Activated CD4-positive, alpha-beta T cell treated with anti-CD3 and anti-CD28 coated beads, Interleukin-2, amount 50 U/mL, for 4 hours (primary cell): ENCODE data around the gene CFAP161.
"Not testable (repeated sequence)": the region's sequence is repeated elsewhere in the genome, so short reads cannot be mapped to it uniquely, and the experiment has no call there.

Experiments
- DNase-seq, 2 experiments: peaks; one replicate each; pipeline ENCODE4 v3.0.0-alpha.2; 2020

Gene CFAP161

DNA sequence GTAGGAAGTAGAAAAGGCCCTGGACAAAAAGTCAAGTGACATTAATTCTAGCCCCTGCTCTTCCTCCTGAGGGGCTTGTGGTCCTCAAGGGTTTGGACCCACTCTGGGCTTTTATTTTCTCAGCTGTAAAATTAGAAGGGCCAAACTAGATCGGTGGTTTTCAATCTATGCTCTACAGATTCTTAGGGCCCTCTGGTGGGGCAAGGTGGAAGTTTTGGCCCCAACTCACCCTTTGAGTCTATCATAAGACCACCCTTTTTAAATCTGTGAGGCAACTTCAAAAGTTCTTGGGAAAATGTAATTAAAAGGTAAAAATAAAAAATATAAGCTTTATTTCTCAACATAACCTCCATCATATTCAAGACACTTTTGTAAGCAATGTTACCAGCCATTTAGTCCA lies 25.6 kb upstream of the CFAP161 start:
- no peak for DNase-seq

DNA sequence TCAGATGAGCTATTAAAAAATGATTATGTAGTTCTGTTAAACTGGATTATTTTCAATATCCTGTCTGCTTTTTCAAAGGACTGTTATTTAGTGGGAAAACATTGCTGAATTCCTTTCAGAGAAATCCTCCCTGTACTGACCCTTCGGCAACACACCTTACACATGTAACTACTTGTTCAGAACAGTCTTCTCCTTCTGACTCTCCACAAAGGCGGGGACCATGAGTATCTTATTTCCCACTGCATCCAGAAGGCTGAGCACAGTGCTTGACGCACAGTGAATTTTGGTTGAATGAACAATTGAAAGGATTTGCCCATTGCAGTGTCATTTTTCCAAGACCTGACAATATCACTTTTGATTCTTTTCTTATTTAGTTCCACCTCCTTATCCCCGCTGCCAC lies 23.1 kb upstream of the CFAP161 start:
- no peak for DNase-seq

DNA sequence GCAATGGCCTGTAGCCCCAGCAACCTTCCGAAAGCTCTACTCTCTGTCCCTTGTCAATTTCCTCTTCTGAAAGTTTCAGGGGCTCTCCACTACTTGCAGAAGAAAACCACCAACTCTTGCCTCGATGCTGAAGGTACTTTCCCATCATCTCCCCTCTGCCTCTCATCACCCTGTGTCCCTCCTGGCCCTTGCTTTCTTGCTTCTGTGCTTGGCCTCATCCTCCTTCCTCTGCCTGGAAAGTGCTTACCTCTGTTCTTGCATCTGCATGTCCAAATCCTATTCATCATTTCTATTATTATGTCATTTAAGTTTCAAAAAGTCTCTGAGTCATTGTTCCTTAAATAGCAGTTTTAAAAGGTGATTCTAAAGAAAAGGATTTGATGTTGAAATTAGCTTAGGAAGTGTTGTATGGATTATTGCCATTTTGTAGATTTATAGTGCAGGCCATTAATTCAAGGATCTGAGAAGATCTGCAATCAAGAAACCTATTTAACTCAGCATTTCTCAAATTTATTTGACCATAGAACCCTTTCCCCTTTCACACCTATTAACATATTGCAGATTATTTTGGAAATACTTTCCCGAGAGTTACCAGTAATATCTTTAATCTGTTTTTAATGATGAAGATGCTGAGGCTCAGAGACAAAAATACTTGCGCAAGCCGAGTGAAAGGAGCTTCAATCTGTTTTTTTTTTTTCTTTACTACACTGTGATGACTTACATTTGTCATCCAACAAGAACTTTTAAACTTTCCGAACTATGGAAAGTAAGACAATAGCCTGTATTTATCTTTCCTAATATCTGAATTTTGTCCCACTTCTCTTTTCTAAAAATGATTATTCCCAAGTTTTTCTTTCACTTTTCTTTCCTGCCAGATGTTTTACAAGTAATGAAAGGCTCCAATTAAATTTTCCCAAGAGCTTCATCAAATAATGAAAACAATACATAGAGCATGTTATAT lies 22.3 kb upstream of the CFAP161 start:
- no peak for DNase-seq

DNA sequence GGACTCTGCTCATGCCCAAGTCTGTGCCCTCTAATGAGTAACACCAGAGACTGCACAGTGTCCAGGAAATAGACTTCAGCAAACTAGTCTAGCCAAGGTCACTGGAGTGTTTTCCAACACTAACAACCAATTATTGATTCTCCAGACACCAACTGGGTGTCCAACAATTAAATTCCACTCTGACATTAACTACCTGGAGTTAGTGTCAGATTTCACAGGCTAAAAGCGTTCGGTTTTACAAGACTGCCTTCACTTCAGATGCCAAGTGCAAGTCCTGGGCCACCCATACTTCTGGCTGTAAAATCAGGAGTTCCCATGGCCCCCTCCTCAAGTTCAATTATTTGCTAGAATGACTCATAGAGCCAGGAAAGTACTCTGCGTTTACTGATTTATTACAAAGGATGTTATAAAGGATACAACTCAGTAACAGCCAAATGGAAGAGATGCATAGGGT lies 20.8 kb upstream of the CFAP161 start:
- no peak for DNase-seq

DNA sequence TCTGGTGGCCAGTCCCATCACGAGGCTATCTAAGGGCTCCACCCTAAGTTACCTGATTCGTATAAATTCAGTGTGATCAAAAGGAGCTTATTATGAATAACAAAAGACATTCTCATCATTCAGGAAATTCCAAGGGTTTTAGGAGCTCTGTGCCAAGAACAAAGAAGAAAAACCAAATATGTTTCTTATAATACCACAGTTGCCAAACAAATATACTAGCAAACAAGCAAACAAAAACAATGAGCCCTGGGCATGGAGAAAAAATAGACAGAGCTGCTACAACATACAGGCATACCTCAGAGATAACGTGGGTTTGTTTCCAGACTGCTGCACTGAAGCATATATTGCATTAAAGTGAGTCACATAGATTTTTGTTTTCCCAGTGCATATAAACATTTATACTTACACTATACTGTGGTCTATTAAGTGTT lies 20.2 kb upstream of the CFAP161 start:
- DNase-seq: no peak

DNA sequence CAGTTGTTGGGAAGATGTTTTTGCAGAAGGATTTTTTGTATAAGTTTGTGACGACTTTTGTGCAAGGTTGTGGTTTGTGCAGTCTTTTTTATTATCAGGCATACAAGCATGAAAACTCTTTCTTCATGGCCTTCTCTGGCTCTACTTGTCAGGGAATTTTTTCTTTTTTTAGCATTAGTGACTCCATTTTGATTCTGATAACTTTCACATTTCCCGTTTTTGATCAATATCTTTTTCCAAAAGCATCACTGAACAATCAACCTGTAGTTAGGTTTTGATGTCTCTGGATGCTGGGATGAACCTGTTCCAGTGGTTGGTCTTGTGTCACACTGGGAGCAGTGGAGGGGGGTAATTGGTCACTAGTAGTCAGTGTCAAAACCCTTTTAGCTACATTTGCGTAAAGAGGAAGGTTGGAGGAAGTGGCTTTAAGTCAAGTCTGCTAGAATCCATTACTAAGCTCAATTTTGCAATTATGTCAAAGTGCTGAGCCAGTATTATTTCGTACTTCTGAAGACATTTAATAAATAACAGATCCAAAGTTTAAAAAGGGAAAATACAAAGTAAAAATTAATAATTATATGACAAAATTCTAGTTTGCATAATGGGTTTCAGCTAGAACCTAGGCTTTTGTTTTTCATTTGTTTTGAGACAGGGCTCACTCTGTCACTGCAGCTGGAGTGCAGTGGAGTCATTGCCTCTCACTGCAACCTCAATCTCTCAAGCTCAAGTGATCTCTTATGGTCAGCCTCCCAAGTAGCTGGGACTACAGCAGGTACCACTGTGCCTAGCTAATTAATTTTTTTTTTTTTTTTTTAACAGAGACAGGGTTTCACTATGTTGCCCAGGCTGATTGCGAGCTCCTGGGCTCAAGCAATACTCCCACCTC lies 18.8 kb upstream of the CFAP161 start:
- DNase-seq: no peak

DNA sequence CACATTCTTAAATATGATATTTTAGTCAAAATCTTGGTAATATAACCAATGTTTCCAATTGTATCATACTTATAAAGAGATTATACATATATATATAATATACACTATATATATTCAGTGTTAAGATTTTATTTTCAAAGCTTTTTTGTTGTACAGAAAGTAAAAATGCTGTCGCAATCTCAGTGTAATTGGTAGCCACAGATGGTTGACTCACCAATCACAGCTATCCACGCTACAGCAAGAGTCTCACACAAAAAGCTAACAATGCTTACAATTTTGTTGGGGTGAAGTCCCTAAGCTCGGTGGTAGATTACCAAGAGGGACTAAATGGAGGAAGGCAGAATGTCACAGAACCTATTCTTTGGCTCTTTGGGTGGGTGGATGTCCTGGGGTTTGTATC lies 16.9 kb upstream of the CFAP161 start:
- no peak for DNase-seq

DNA sequence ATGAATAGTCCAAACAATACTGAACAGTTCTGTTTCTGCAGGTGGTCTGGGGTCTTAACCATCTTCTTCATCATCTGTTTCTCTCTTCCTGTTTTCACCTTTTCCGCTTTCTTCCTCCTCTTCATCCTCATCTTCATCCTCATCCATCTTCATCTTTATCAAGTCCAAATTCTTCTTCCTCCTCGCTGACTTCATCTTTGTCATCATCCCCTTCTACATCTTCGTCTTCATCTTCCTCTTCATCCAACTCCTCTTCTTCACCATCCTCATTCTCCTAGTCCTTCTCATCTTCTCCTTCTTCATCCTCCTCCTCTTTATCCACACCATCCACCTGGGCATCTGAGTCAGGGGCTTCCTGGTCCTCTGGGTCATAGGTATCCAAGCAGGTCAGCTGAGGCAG lies 16.5 kb upstream of the CFAP161 start:
- DNase-seq: no peak

DNA sequence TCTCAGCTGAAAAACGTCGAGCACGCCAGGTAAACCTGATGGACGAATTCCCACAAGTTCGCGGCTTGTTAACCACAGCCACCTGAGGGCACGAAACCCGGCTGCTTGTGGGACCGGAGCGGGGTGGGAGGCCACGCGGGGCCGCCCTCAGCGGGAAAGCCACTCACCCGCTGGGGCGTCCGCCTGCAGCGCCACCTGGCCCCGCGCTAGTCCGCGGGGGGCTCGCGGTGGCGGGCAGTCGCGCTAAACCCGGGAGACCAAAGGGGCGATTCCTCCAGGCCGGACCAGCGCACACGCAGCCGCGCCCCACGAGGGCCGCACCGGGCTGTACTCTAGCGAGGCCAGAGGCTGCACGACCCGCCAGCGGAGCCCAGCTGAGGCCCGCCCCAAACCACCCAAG lies 15.7 kb upstream of the CFAP161 start:
- DNase-seq: no peak

DNA sequence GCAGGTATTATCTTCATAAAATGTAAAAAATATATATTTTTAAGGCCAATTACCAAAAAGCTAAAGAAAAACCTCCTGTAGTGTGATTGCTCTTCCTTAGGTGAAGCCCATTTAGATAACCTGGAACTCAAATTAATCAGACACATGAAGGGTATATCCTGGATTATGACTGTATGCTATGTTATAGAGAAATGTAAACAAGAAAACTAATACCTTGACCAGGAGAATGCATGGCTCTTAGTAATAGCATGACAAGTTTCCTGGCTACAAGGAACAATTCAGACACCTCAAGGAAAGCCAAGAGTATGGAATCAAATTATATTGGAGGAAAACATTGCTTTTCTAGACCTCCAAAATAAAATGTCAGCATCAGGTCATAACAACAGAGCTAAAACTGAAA lies 14.0 kb upstream of the CFAP161 start:
- no peak for DNase-seq

DNA sequence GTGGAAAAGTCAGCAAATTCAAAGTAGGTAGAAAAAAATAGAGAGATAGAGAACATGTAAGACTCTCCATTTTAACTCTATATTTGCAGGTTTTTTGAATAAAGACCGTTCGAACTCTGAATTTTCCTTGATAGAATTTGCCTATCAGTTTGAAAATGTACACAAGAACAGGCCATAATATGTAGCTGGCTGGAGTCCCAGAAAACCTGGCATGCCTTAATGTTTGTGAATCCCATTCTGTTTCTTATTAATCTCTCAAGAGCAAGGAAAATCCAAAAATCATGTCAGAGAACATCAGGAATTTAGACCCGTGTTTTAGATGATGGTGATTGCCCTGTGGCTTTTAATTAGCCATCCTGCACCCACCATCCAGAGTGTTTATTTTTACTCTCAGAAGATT lies 7.2 kb upstream of the CFAP161 start:
- no peak for DNase-seq

DNA sequence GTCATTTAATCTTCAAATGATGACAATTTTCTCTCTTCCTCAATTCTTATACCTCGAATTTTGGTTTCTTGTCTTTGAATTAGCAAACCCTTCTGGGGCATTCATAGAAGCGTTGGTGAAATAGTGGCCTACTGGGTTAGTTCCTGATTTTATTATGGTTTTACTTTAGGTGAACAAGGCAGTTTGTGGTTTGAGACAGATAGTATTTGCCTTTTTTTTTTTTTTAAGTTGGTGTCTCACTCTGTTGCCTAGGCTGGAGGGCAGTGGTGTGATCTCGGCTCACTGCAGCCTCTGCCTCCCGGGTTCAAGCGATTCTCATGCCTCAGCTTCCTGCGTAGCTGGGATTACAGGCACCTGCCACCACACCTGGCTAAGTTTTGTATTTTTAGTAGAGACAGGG lies 7.4 kb downstream of the CFAP161 start:
- not testable (repeated sequence) for DNase-seq

DNA sequence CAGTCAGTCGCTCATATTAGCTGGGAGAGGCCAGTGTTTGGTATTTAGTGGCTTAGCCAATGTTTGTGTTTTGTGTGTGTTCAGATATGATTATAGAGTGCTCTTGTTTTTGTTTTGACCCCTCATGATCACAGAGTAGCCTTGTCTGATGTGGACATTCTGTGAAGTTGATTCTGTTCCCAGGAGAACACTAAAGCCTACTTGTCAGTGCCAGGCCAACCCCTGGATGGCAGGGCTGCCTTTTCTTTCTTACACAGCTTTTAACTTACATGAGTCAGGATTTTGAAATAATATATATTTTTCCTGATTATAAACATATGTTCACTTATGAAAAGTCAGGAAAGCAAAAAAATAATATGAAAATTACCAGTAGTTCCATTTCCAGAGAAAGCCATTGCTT lies 11.9 kb downstream of the CFAP161 start:
- DNase-seq: no peak

DNA sequence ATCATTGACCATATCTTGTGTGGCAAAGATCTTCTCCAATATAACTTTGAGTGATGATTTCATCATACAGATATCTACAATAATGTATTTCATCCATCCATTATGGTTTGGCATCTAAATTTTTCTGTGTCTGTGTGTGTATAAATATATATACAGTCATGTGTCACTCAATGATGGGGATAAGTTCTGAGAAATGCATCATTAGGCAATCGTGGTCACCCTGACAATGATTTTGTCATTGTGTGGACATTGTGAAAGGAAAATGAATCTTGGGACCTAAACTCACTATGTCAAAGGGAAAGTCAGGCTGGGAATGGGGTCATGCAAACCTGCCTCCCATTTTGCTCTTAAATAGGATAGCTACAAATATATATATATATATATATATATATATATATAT lies 12.4 kb downstream of the CFAP161 start:
- no peak for DNase-seq

DNA sequence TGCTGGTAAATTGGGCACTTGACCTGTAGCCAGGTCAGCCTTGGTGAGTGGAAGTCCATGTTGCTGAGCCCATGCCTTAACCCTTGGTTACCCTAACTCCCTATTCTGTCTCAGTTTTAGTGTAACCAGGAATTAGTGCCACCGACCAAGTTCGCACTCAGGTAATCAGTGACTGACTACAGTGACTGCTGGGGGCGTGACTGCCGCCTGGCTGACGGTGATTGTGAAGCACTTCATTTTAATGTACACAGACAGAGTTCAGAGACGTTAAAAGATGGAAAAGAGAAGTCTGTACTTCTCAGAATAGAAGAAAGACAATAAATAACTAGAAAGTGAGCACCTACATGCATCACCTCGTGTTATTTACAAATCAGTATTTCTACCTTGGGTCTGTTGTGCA lies 17.3 kb downstream of the CFAP161 start:
- no peak for DNase-seq

DNA sequence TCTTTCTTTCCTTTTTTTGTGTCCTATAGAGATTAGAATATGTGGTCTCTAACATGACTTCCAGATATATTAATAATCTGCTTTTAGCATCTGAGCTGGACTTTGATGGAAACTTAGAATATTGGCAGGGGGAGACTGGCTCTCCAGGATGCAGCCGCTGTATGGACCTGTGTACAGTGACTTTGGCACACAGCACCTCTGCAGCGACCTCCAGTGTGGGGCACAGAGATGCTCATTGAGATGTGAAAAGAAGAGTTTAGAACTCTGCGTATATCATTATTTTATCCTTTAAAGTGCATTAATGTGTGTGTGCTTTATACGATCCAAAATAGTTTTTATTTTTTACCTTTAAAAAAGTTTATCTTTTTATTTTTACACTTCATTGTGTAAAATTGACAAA lies 18.3 kb downstream of the CFAP161 start:
- no peak for DNase-seq

DNA sequence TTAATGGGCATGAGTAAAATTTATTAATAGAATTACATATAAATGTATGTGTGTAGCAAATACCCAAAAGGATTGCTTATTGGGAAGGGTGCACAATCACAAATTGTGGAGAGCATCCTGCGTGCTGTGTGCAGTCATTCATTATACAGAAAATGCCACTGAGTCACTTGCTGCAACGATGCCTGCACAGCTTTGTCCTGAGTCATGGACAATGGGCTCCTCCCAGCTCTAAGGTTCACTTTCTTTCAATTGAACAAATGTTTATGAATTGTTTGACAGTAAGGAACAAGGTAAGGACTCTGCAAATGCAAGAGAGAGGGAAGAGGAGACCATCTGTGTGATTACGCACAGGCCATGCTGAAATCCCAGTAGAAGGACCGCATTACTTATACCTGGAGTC lies 18.7 kb downstream of the CFAP161 start:
- DNase-seq: no peak

DNA sequence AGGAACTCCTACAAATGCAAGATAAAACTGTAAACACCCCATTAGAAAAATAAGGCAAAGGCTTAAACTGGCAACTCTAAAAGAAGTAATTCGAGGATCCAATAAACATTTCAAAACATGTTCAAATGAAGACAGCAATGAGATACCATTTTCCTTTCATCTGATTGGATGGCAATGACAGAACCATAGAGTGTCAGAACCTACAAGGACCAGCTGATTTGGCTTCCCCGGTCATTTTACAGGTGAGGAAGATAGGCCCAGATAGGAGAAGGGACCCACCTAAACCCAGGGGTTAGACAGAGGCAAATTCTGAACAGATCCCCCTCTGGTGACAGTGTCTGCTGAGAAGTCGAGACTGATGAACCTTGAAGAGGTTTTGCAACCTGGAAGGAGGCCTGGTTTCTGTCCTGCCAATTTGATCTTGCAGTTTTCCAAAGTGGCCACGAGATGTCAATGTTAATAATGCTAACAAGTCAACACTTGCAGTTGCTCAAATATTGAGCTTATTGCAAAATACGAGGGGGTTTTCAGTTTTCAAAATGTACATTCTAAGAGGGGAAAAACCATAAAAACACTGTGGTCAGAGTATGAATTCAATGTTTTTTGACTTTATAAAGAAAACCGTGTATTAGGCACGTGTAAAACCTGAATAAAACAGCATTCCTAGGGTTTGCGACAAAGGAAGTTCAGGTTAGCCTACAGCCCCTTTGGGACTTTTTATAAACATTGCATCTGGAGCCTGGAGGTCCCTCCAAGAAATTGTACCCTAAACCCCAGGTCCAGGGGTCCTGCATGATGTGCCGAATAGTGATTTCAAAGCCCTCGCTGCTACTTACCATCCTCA lies 21.5 kb downstream of the CFAP161 start:
- DNase-seq: no peak

DNA sequence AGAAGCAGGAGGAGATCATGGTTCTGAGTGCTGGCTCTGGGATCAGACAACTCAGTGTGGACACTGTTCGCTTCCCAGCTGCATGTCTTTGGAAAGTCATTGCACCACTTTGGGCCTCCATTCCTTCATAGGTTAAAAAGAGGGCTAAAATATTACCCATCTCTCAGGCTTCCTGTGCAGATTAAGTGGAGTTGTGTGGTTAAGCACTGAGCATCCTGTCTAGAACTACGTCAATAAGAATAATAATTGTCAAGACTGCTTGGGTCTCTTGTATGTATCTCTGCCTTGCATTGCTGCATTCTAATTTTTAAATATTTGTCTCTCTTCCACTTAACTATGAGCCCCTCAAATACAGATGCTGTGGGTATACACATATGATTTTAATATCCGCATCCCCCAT lies 22.3 kb downstream of the CFAP161 start:
- DNase-seq: no peak

DNA sequence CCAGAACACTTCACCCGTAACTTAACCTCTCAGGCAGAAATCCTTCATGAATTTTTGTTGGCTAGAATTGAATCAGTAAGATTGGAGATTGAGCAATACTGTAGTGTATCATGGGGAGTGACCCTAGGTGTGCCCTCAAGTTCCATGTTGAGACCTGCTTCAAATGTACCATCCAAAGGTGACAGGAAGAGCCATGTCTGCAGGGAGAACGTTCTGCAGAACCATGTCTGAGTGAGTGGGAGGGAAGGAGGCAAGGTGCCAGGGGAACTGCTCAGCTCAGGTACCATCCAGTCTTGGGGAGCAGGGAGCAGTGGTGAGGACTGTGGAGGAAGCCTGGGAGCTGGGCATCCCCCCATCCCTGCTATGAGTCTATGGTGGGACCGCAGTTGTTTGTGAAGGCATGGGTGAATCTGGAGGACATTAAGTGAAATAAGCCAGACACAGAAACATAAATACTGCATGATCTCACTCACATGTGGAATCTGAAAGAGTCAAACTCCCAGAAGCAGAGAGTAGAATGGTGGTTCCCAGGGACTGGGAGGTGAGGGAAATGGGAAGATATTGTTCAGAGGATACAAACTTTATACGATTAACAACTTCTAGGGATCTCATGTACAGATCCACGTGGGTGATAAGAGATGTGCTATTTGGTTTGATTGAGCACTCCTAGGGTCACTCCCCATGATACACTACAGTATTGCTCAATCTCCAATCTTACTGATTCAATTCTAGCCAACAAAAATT lies 23.3 kb downstream of the CFAP161 start:
- DNase-seq: no peak

DNA sequence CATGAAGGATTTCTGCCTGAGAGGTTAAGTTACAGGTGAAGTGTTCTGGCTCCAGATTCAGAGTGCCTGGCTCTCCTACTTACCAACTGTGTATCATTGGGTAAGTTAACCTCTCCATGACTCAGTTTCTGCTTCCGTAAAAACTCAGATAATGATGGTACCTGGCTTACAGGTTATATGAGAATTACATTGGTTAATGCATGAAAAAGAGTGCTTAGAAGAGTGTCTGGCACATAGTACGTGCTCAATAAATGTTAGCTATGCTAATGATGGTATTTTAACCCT lies 23.8 kb downstream of the CFAP161 start:
- no peak for DNase-seq

DNA sequence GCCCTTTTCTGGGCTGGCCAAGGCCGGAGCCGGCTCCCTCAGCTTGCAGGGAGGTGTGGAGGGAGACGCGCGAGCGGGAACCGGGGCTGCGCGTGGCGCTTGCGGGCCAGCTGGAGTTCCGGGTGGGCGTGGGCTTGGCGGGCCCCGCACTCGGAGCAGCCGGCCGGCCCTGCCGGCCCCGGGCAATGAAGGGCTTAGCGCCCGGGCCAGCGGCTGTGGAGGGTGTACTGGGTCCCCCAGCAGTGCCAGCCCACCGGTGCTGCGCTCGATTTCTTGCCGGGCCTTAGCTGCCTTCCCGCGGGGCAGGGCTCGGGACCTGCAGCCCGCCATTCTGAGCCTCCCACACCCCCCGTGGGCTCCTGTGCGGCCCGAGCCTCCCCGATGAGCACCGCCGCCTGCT lies 24.5 kb downstream of the CFAP161 start:
- not testable (repeated sequence) for DNase-seq
